GM12878 (cell line): ENCODE results near the gene NRK. TPM values are rescaled to one million over a fixed set of nuclear protein-coding genes. Genes with fewer than 3 reads are reported as not detected.
"Not testable (repeated sequence)": the region's sequence is repeated elsewhere in the genome, so short reads cannot be mapped to it uniquely, and the experiment has no call there.

Experiments used
- ATAC-seq: fragments of 200-7000 bp; cut with Tn5 transposase; 3 replicates; pipeline ENCODE4 v1.9.1; 2020; ENCODE audit warnings: mild to moderate bottlenecking, moderate library complexity
- BruUV-seq: library from RNA; stranded (reverse); fragments of 400-500 nt; replicated peaks from 2 replicates; lab custom pipeline; 2021; lab: Mats Ljungman, UMichigan
- CTCF ChIA-PET: fragments of 300-600 bp; sonication (Branson Sonifier 250); formaldehyde crosslinking; extraction: SDS; loops from one replicate; lab custom pipeline; 2021; ENCODE audit warnings: inconsistent platforms; lab: Yijun Ruan, JAX
- POLR2A ChIA-PET: fragments of 350-600 bp; formaldehyde crosslinking; extraction: SDS; loops from one replicate; lab custom pipeline; 2021; ENCODE audit warnings: inconsistent platforms; lab: Charles Lee
- RAD21 ChIA-PET: fragments of 300-600 bp; sonication (Branson Sonifier 250); formaldehyde crosslinking; loops from one replicate; lab custom pipeline; 2023; ENCODE audit warnings: antibody characterized with exemption; ENCODE audit not compliant: unreplicated experiment; lab: Charles Lee
- SMC1A ChIA-PET: fragments of 300-600 bp; sonication (Branson Sonifier 250); formaldehyde crosslinking; loops from one replicate; lab custom pipeline; 2023; ENCODE audit not compliant: unreplicated experiment, uncharacterized antibody; lab: Charles Lee
- DNase-seq: peaks from one replicate; pipeline ENCODE4 v3.0.0-alpha.2; 2011; ENCODE audit warnings: low read depth, low spot score
- FAIRE-seq: peaks from 3 replicates; lab custom pipeline; 2011; peaks lifted over from hg19 to GRCh38; lab: Jason Lieb, UNC
- H2AFZ ChIP-seq: 2 replicates; pipeline ENCODE4 v1.6.0; 2011; ENCODE audit warnings: low read depth, low read length, control low read depth; ENCODE audit not compliant: control insufficient read depth
- H3K27ac ChIP-seq: 2 replicates; pipeline ENCODE4 v1.5.1; 2011; ENCODE audit warnings: control low read depth; ENCODE audit not compliant: control insufficient read depth, insufficient read depth
- H3K27me3 ChIP-seq, 2 experiments: replicated peaks in 1 of 2; 2 replicates each; pipeline versions ENCODE4 v1.6.0 to v1.6.1; 2011; ENCODE audit warnings: low read length in 1 of 2; ENCODE audit not compliant: control insufficient read depth in 2 of 2, insufficient read depth in 2 of 2
- H3K36me3 ChIP-seq, 2 experiments: 2 replicates each; pipeline ENCODE4 v1.5.1; 2011; ENCODE audit warnings: low read length in 1 of 2; ENCODE audit not compliant: control insufficient read depth in 2 of 2, insufficient read depth in 2 of 2
- H3K4me1 ChIP-seq: 2 replicates; pipeline ENCODE4 v1.6.1; 2011; ENCODE audit warnings: mild to moderate bottlenecking, low read length, moderate library complexity, mixed read lengths; ENCODE audit not compliant: control insufficient read depth, insufficient read depth
- H3K4me2 ChIP-seq: 2 replicates; pipeline ENCODE4 v1.6.0; 2011; ENCODE audit warnings: control low read depth; ENCODE audit not compliant: control insufficient read depth, insufficient read depth
- H3K4me3 ChIP-seq: fragments of 200-600 bp; sonication (generic); 2 replicates; pipeline ENCODE4 v1.5.1; 2016
- H3K79me2 ChIP-seq: 2 replicates; pipeline ENCODE4 v1.6.0; 2011; ENCODE audit warnings: low read length; ENCODE audit not compliant: control insufficient read depth, insufficient read depth
- H3K9ac ChIP-seq: 2 replicates; pipeline ENCODE4 v1.8.0; 2011; ENCODE audit warnings: low read length, control low read depth, mixed read lengths; ENCODE audit not compliant: control insufficient read depth, insufficient read depth
- H3K9me3 ChIP-seq: replicated peaks from 3 replicates; pipeline ENCODE4 v1.5.1; 2011; ENCODE audit warnings: mild to moderate bottlenecking, low read length; ENCODE audit not compliant: control insufficient read depth, insufficient read depth
- H4K20me1 ChIP-seq: 2 replicates; pipeline ENCODE4 v1.6.0; 2011; ENCODE audit not compliant: control insufficient read depth, insufficient read depth
- BCL11A ChIP-seq: IDR thresholded peaks from 2 replicates; pipeline ENCODE4 v1.6.1; 2011; ENCODE audit warnings: low read depth, low read length
- BMI1 ChIP-seq: fragments of 450-650 bp; IDR thresholded peaks from 2 replicates; pipeline ENCODE4 v1.6.1; 2016; ENCODE audit warnings: mild to moderate bottlenecking, moderate library complexity, borderline replicate concordance
- CBX5 ChIP-seq: sonication (generic); IDR thresholded peaks from 2 replicates; pipeline ENCODE4 v1.6.1; 2016; ENCODE audit warnings: low read depth, moderate library complexity, mild to moderate bottlenecking, inconsistent platforms
- IRF4 ChIP-seq: IDR thresholded peaks from 2 replicates; pipeline ENCODE4 v1.6.1; 2011; ENCODE audit warnings: low read depth, low read length
- KDM1A ChIP-seq: fragments of 200-600 bp; sonication (generic); IDR thresholded peaks from 2 replicates; pipeline ENCODE4 v1.6.1; 2016; ENCODE audit warnings: borderline replicate concordance
- MTA3 ChIP-seq: IDR thresholded peaks from 2 replicates; pipeline ENCODE4 v1.6.1; 2012; ENCODE audit warnings: low read length, inconsistent platforms, borderline replicate concordance
- SREBF1 ChIP-seq: IDR thresholded peaks from 2 replicates; pipeline ENCODE4 v1.6.1; 2012; ENCODE audit warnings: mild to moderate bottlenecking, low read length
- TBL1XR1 ChIP-seq: IDR thresholded peaks from 2 replicates; pipeline ENCODE4 v1.6.1; 2012; ENCODE audit warnings: low read depth, low read length, improper control_type of control experiment
- TCF7 ChIP-seq: IDR thresholded peaks from 2 replicates; pipeline ENCODE4 v1.6.1; 2014; ENCODE audit warnings: antibody characterized with exemption, borderline replicate concordance
- WGBS: methylation state at CpG from one replicate; pipeline ENCODE4 v1.1.6; 2016; ENCODE audit warnings: low lambda C conversion rate; ENCODE audit not compliant: insufficient replicate concordance, insufficient coverage; ENCODE audit errors: missing lambda C conversion rate; 5-methylcytosine and 5-hydroxymethylcytosine counted together
- in situ Hi-C: fragments of 300-500 bp; cut with MboI; formaldehyde crosslinking; loops from 9 replicates; pipeline ENCODE4 v1.14.3; 2018; ENCODE audit warnings: mixed read lengths
- intact Hi-C: fragments of 100-400 bp; cut with micrococcal nuclease; formaldehyde crosslinking; loops from one replicate; pipeline ENCODE4 v1.14.2; 2022; ENCODE audit not compliant: unreplicated experiment
- polyA plus RNA-seq, 11 experiments: library from polyadenylated mRNA; depleted of rRNA in 4 of 11; unstranded in 6 of 11; stranded (reverse) in 5 of 11; fragments of >200 nt; fragmentation: Nextera tagmentation in 4 of 11; fragmentation: Illumina TruSeq in 1 of 11; extraction: Ambion mirVana in 4 of 11; extraction: Trizol in 1 of 11; gene quantifications; 1 replicate in 1 of 11; 2 replicates in 10 of 11; pipeline versions ENCODE4 v1.2.1 to v1.2.3, GENCODE V29; 2011 to 2016; ENCODE audit warnings: inconsistent platforms in 2 of 11, missing spikeins in 2 of 11, low read depth in 1 of 11
- total RNA-seq, 4 experiments: library from RNA; depleted of rRNA in 3 of 4; stranded (reverse); fragments of >200 nt in 3 of 4; fragmentation: Illumina TruSeq in 1 of 4; extraction: Trizol in 1 of 4; gene quantifications; 2 replicates each; pipeline versions ENCODE4 v1.2.1 to v1.2.3, GENCODE V29; 2013 to 2021

NRK gene
- total and polyA plus RNA-seq, 10 of the 15 experiments (the other 5 are each of a cell fraction or from before 2014, with no cell fraction given): 0.15 TPM; not detected in 9

DNA sequence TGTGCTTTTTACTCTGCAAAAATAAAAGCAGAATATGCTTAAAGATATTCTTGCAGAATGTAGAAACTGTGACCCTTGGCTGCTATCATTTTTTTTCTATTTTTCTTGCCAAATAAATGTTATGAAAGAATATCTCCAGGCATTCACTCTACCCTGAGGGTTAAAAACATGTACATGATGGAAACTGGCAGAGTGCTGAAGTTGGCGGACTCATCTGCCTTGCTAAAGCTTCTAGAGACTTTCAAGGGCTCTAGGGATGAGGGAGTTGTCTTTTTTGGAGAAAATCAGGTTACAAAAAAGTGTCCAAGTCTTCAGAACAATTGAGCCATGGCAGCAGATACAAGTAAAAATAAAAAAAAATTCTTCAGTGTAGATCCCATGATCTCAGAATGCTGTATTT is 40.5 kb upstream of the NRK start:
- Histone ChIP-seq H3K9me3 (no peaks in the 10 kb centered on the region), H3K4me2 (no peak overlapping the region), H3K79me2 (no peaks in the 10 kb centered on the region), H4K20me1 (no peaks in the 10 kb centered on the region), H3K4me3 (no peak overlapping the region), H3K36me3 (no peaks in the 10 kb centered on the region), H3K27ac (no peak overlapping the region), H3K4me1 (no peaks in the 10 kb centered on the region), H3K9ac (no peak overlapping the region), H3K27me3 (no peaks in the 10 kb centered on the region), H2AFZ (no peak overlapping the region)
- POLR2A ChIA-PET: no interaction called here
- no TSS peak for BruUV-seq
- DNase-seq (no peak), ATAC-seq (no peak), FAIRE-seq (no peak)
- RAD21 ChIA-PET: no interaction called here
- intact Hi-C loops: no loop called here
- no peak for TF ChIP-seq KDM1A
- TF ChIP-seq IRF4: no peak
- TF ChIP-seq CBX5: no peak
- TF ChIP-seq MTA3: no peak
- no peak for TF ChIP-seq BMI1
- no peak for TF ChIP-seq TBL1XR1
- TF ChIP-seq SREBF1: no peak
- TF ChIP-seq BCL11A: no peak
- TF ChIP-seq TCF7: no peak
- CTCF ChIA-PET: no interaction called here
- 0% methylated on average over 1 of the region's 1 CpG for WGBS
- in situ Hi-C loops: no loop called here
- SMC1A ChIA-PET: no interaction called here

DNA sequence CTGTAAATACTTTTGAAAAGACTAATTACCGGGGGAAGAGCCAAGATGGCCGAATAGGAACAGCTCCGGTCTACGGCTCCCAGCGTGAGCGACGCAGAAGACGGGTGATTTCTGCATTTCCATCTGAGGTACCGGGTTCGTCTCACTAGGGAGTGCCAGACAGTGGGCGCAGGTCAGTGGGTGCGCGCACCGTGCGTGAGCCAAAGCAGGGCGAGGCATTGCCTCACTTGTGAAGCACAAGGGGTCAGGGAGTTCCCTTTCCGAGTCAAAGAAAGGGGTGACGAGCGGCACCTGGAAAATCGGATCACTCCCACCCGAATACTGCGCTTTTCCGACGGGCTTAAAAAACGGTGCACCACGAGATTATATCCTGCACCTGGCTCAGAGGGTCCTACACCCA is 25.5 kb upstream of the NRK start:
- POLR2A ChIA-PET, FAIRE-seq, ATAC-seq, H3K36me3 ChIP-seq, H3K27ac ChIP-seq, H4K20me1 ChIP-seq, intact Hi-C loops, SMC1A ChIA-PET, RAD21 ChIA-PET, H3K9me3 ChIP-seq, CTCF ChIA-PET, BruUV-seq, DNase-seq, H3K9ac ChIP-seq, H3K27me3 ChIP-seq, H3K4me2 ChIP-seq, H3K4me3 ChIP-seq, H3K79me2 ChIP-seq, H3K4me1 ChIP-seq, H2AFZ ChIP-seq, in situ Hi-C loops: not testable (repeated sequence)
- 54% methylated on average over 26 of the region's 26 CpGs for WGBS
